Measurements from ENCODE around the gene PJA2.

DNA sequence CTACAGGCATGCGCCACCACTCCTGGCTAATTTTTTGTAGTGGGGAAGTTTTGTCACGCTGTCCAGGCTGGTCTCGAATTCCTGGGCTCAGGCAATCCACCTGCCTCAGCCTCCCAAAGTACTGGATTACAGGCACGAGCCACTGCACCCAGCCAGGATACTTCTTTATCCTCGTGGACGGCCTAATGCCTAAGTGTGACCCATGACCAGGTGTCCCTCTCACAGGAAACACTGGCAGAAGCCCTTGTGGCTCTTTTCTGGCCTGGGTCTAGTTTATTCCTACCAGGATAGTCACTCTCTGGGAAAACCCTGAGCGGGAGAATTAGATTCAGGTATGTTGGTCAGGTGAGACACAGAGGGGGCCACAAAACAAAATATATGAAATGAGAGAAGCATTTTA, 90.4 kb downstream of the PJA2 start:
- TF ChIP-seq, protein P1, sequence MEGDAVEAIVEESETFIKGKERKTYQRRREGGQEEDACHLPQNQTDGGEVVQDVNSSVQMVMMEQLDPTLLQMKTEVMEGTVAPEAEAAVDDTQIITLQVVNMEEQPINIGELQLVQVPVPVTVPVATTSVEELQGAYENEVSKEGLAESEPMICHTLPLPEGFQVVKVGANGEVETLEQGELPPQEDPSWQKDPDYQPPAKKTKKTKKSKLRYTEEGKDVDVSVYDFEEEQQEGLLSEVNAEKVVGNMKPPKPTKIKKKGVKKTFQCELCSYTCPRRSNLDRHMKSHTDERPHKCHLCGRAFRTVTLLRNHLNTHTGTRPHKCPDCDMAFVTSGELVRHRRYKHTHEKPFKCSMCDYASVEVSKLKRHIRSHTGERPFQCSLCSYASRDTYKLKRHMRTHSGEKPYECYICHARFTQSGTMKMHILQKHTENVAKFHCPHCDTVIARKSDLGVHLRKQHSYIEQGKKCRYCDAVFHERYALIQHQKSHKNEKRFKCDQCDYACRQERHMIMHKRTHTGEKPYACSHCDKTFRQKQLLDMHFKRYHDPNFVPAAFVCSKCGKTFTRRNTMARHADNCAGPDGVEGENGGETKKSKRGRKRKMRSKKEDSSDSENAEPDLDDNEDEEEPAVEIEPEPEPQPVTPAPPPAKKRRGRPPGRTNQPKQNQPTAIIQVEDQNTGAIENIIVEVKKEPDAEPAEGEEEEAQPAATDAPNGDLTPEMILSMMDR (IDR thresholded peaks at IDR 0.05; ENCODE audit: low read length), result no peak
- no peak for TF ChIP-seq EZH2 (optimal IDR thresholded peaks at IDR 0.05; ENCODE audit: low read depth, low read length)
- TF ChIP-seq EZH2phosphoT487 (IDR thresholded peaks at IDR 0.05; ENCODE audit: low read length), result no peak

Measured in MM.1S (cell line).